Measurements from ENCODE around the gene TRIM25.

DNA sequence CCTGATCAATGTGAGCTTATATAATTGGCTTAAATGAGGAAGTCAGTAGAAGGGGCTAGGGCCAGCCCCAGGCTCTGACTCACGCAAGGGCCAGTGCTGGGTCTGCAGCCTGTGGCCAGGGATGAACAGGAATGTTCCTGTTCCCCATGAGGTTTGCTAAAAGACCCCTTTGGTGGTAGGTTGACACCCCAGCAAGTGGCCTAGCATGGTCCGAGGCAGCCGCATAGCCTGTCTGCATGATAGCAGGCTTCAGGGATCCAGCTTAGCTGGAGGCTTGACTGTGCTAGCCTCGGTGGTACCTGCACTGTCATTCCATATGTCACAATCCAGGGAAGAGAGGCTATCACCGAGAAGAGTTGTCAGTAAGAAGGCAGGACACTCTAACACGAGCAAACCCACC lies 23.5 kb downstream of the TRIM25 start:
- TF ChIP-seq ZBTB7A (IDR thresholded peaks at IDR 0.05; ENCODE audit: low read depth) (no peak), TEAD4 (IDR thresholded peaks at IDR 0.05) (no peak)
